Measurements from ENCODE around the gene PIM2.

The PIM2 gene

DNA sequence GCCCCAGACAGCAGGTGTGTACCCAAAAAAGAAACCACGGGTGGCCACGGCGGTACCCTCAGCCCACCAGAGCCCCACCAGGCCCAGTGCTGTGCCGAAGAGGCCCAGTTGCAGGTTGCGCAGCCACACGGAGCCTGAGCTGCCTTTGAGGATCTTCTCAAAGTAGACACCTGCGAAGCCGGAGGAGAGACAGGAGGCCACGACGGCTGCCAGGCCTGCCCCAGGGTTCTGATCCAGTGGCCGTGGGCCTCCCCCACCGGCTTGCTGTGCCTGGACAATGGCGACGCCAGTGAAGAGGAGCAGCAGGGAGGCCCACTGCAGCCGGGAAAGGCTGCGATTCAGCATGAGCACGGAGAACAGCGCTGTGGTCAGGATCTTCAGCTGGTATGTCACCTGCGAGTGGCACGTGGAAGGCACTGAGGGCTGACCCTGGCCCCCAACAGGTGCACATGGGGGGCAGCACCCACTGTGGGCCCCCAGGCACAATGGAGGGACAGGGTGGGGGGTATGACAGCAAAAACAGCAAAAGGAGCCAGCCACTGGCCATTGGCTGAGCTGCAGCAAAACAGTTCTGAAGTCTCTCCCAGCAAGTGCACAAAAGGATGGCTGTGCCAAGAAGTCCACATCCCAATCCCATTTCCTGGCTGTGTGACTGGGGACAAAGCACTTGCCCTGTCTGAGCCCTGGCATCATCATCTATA is 13.6 kb downstream of the PIM2 start:
- H3K4me3 ChIP-seq (ENCODE audit: control insufficient read depth, low read depth, low read length): no peak overlapping the region
- no peak for DNase-seq (ENCODE audit: low read depth)
- TF ChIP-seq CTCF (conservative IDR thresholded peaks at IDR 0.05; ENCODE audit: control insufficient read depth, insufficient read depth, low read depth, low read length): no peak

GRCh38 chrX:48904626-48905025 is 14.2 kb downstream of the PIM2 start:
- TF ChIP-seq CTCF (conservative IDR thresholded peaks at IDR 0.05; ENCODE audit: control insufficient read depth, insufficient read depth, low read depth, low read length): no peak
- no peak for DNase-seq (ENCODE audit: low read depth)
- H3K4me3 ChIP-seq (ENCODE audit: control insufficient read depth, low read depth, low read length): no peak overlapping the region

GRCh38 chrX:48904180-48904579 is 14.6 kb downstream of the PIM2 start:
- TF ChIP-seq CTCF (conservative IDR thresholded peaks at IDR 0.05; ENCODE audit: control insufficient read depth, insufficient read depth, low read depth, low read length): no peak
- no peak for DNase-seq (ENCODE audit: low read depth)
- no peak overlapping the region for H3K4me3 ChIP-seq (ENCODE audit: control insufficient read depth, low read depth, low read length)

DNA sequence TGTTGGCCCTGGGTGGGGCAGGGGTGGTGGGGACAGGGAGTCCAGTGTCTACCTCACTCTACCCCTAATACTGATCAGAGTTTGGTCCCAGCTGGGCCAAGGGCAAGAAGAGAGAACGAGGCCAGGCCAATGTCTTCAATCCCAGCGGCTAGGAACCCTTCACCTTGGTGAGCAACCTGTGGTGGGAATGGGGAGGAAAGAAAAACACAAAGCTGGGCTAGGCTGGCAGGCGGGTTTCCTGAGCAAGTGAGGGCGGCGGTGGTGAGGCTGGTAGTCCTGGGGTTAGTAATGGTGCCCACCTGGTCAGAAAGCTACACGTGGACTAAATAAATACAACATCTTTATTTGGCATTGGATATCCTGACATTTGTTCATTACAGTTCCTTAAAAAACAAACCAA is 15.5 kb downstream of the PIM2 start:
- H3K4me3 ChIP-seq (ENCODE audit: control insufficient read depth, low read depth, low read length): no peak overlapping the region
- DNase-seq (ENCODE audit: low read depth): no peak
- TF ChIP-seq CTCF (conservative IDR thresholded peaks at IDR 0.05; ENCODE audit: control insufficient read depth, insufficient read depth, low read depth, low read length): no peak

DNA sequence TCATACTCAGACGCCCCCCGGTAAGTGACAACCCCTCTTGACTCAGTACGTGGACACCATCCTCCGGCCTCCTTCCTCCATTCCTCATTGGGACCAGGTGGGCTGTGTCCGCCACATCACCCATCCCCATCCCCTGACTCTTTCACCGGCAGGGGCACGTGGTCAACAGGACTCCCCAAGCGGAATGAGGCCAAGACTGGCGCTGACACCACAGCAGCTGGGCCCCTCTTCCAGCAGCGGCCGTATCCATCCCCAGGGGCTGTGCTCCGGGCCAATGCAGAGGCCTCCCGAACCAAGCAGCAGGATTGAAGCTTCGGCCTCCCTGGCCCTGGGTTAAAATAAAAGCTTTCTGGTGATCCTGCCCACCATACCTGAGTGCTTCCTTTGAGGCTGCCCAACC is 16.0 kb downstream of the PIM2 start:
- DNase-seq (ENCODE audit: low read depth): no peak
- H3K4me3 ChIP-seq (ENCODE audit: control insufficient read depth, low read depth, low read length): no peak overlapping the region
- no peak for TF ChIP-seq CTCF (conservative IDR thresholded peaks at IDR 0.05; ENCODE audit: control insufficient read depth, insufficient read depth, low read depth, low read length)

DNA sequence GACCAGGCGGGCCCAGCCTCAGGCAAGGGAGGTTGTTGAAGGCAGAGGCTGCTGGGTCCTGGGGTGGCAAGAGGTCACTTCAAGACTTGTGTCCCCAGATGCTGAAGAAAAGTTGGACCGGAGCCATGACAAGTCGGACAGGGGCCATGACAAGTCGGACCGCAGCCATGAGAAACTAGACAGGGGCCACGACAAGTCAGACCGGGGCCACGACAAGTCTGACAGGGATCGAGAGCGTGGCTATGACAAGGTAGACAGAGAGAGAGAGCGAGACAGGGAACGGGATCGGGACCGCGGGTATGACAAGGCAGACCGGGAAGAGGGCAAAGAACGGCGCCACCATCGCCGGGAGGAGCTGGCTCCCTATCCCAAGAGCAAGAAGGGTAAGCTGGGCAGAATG is 16.7 kb downstream of the PIM2 start:
- no peak for TF ChIP-seq CTCF (conservative IDR thresholded peaks at IDR 0.05; ENCODE audit: control insufficient read depth, insufficient read depth, low read depth, low read length)
- no peak for DNase-seq (ENCODE audit: low read depth)
- no peak overlapping the region for H3K4me3 ChIP-seq (ENCODE audit: control insufficient read depth, low read depth, low read length)

DNA sequence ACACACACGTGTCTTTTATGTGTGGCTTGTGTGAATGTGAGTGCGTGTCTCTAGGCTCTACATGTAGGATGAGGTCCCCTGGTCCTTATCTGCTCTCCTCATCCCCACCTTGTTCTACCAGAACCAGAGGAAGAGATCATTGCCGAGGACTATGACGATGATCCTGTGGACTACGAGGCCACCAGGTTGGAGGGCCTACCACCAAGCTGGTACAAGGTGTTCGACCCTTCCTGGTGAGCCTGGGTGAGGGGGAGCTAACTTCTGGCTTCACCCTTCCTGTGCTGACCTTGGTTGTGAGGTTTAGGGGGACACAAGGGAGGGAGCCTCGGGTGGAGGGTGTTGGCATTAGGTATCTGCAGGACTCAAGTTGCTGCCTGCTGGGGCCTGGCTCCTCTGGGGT is 17.8 kb downstream of the PIM2 start:
- TF ChIP-seq CTCF (conservative IDR thresholded peaks at IDR 0.05; ENCODE audit: control insufficient read depth, insufficient read depth, low read depth, low read length): no peak
- no peak for DNase-seq (ENCODE audit: low read depth)
- H3K4me3 ChIP-seq (ENCODE audit: control insufficient read depth, low read depth, low read length): no peak overlapping the region

Data from fibroblast of mammary gland (primary cell).